ENCODE data around the gene SLC15A1. TPM values are rescaled to one million over a fixed set of nuclear protein-coding genes. Genes with fewer than 3 reads are reported as not detected.

Gene SLC15A1
- total RNA-seq, 1 experiment from 2014 or later: not detected

DNA sequence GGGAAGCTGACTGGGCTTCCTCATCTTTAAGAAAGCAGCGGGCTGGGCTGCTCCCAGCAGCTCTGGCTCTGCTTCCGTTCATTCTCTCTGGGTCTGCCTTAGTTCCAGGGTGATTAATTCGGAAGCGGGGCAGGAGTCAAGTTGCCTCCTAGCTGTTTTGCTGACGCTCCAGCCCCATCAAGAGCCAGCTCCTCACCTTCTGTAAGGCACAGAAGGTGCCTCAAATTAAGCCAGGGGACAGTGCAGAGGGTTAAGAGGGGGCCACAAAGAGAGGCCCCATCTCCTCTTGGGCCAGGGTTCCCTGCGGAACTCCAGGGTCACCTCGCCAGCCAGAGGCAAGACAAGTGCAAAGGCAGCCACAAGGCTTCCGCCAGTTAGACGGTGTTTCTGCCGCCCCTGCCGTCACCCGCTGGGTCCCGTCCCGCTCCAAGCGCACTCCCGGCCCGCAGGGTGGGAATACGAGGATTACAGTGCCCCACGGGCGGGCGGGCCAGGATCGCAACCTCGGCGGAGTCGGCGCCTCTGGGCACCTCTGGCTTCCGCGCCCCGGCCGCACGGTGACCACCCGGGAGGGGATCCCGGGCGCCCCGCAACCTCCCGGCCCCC, 508 bp downstream of the SLC15A1 start:
- DNase-seq (ENCODE audit: low spot score): no peak

- no peak for DNase-seq (ENCODE audit: low spot score)
Observed at GRCh38 chr13:98751367-98751782, 1.1 kb downstream of the SLC15A1 start.

DNA sequence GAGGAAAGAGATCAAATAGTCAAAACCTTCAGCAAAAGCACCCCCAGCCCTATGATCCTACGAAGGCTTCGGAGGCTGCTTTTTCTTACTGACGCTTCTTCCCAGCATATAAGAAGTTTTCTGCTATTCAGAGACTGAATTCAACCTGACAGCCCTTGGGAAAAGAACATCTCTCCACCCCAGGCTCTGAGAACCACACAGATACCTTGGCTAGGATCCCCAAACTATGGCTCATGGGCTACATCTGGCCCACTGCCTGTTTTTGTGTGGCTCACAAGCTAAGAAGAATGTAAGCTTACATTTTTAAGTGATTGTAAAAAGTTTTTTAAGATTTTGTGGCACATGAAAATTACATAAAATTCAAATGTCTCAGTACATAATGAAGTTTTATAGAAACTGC, 3.0 kb downstream of the SLC15A1 start:
- no peak for DNase-seq (ENCODE audit: low spot score)

GRCh38 chr13:98746968-98747367, 5.5 kb downstream of the SLC15A1 start:
- DNase-seq (ENCODE audit: low spot score): no peak

GRCh38 chr13:98743377-98743776, 9.1 kb downstream of the SLC15A1 start:
- DNase-seq (ENCODE audit: low spot score): no peak

DNA sequence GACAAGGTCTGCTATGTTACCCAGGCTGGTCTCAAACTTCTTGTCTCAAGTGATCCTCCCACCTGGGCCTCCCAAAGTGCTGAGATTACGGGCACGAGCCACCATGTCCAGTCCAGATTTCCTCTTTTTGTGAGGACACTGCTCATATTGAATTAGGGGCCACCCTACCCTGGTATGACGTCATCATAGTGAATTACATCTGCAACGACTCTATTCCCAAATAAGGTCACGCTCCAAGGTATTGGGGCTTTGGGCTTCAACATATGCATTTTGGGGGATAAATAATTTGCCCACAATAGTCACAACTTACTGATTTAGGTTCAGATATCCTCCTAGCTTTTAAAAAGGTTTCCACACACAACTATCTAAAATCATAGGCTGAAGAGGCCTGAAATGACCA, 9.5 kb downstream of the SLC15A1 start:
- no peak for DNase-seq (ENCODE audit: low spot score)

GRCh38 chr13:98741741-98742435, 10.6 kb downstream of the SLC15A1 start:
- DNase-seq (ENCODE audit: low spot score): no peak

DNA sequence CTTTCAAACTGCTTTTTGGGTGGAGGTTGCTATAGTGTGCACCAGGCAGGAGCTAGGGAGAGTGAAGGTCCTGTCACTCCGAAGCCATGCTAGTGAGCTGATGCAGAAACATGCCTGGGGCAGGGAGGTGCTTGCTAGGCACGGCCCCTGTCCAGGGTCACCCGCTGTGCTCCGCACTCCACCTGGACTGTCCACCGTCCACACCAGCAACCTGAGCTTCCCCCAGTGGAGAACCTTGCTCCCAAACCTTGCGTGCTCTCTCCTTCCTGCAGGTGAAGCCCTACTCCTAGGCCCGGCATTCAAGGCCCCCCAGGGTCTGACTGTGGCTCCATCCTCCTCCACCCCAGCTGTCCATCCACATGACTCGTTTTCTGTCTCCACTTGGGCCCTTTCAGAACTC, 12.3 kb downstream of the SLC15A1 start:
- no peak for DNase-seq (ENCODE audit: low spot score)

DNA sequence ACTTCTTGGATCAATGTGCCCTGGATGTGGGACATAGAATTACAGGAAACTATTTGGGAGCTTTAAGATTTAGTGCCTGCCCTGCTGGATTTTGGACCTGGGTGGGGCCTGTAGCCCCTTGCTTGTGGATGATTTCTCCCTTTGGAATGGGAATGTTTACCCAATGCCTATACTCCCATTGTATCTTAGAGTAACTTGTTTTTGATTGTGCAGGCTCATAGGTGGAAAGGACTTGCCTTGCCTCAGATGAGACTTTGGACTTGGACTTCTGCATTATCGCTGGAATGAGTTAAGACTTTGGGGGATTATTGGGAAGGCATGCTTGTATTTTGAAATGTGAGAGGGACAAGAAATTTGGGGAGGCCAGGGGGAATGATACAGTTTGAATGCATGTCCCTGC, 13.5 kb downstream of the SLC15A1 start:
- no peak for DNase-seq (ENCODE audit: low spot score)

GRCh38 chr13:98738213-98738612, 14.3 kb downstream of the SLC15A1 start:
- DNase-seq (ENCODE audit: low spot score): no peak

DNA sequence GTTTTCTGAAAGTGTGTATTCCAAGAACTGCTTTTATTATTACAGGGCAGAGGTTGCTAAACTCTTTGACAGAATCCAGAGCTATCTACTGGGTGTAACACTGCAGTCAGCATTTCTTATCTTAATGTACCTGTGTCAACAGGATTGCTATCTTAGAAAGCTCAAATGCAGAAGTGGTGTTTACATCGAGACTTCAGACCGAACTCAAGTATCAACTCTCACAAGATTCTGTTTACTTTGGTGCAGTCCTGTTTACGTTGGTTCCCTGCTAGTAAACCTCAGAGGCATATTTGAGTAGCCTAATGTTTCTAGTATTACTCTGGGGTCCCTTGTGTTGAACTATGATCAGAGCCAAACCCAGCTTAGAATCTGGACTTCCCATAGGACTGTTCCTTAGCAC, 20.5 kb downstream of the SLC15A1 start:
- DNase-seq (ENCODE audit: low spot score): no peak

DNA sequence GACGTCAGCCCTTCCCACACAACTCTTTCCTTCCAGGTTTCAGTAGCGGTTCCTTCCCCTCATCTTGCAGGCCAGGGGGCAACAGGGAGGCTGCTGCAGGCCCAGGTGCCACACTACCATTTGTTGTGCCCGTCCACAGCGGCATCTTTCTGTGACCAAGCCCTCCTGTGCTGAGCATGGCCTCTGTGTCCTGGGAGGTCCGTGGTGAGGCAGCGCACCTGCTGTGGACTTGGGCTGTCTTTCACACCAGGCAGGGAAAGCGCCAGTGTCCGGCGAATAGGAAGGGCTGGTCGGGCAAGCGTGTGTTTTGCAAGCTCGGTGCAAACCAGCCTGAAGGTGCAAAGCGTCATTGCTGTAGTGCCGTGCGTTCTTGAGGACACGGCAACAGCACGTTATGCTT, 21.4 kb downstream of the SLC15A1 start:
- no peak for DNase-seq (ENCODE audit: low spot score)

DNA sequence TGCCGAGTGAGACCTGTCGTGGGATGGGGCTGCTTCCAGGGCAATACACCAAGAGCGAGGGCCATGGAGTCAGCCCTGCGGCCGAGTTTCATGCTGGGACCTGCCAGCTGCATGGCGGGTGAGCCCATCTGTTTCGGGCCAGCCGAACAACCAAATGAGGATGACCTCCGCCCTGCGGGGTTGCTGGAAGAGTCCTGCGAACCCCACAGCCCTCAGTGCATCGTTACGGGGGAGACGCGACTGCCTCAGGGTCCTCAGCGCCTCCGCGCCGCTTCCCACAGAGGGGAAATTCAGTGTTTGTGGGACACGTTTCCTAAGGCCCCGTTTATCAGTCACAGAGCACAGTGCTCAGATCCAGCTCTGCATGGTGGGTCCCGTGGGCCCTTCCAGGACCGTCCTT, 22.0 kb downstream of the SLC15A1 start:
- no peak for DNase-seq (ENCODE audit: low spot score)

DNA sequence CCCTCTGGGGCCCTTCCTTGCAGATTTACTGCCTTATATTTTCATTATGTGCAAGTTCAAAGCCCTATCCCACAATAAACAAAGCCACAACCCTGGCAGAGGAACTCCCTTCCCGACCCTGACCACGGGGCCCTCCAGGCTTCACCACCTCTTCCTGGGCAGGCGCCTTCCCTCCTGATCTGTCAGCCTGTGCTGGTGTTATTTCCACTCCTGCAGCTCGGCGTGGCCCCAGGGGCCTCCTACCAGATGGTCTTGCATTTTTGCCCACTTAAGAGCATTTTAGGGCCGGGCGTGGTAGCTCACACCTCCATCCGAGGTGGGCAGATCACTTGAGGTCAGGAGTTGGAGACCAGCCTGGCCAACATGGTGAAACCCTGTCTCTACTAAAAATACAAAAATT, 22.8 kb downstream of the SLC15A1 start:
- DNase-seq (ENCODE audit: low spot score): no peak

DNA sequence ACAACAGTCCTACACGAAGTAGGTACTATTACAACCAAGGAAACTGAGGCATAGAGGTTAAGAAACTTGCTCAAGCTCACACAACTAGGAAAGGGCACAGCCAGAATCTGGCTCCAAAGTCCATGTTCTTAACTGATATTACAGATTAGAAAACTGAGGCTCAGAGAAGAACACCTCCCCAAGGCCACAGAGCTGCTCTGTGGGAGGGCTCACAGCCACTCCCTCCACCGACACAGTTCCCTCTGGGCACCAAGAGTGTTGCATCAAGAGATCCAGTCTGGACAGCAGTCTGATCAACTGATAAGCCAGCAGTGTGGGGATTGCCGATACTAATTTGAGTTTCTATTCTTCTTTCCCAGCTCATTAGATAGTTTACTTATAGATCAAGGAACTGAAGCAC, 29.5 kb downstream of the SLC15A1 start:
- no peak for DNase-seq (ENCODE audit: low spot score)

- no peak for DNase-seq (ENCODE audit: low spot score)
Observed at GRCh38 chr13:98721825-98722510, 30.5 kb downstream of the SLC15A1 start.

- no peak for DNase-seq (ENCODE audit: low spot score)
Observed at GRCh38 chr13:98719527-98720250, 32.8 kb downstream of the SLC15A1 start.

GRCh38 chr13:98717891-98718290, 34.6 kb downstream of the SLC15A1 start:
- no peak for DNase-seq (ENCODE audit: low spot score)

- no peak for DNase-seq (ENCODE audit: low spot score)
Observed at GRCh38 chr13:98717256-98717655, 35.2 kb downstream of the SLC15A1 start.

DNA sequence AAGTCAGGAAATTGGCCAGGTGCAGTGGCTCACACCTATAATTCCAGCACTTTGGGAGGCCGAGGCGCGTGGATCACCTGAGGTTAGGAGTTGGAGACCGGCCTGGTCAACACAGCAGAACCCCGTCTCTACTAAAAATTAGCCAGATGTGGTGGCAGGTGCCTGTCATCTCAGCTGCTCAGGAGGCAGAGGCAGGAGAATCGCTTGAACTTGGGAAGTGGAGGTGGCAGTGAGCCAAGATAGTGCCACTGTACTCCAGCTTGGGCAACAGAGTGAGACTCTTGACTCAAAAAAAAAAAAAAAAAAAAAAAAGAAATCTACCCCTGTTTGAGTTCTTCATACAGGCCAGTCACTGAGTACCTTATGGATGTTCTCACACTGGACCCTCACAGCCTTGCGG, 42.0 kb downstream of the SLC15A1 start:
- DNase-seq (ENCODE audit: low spot score): no peak

DNA sequence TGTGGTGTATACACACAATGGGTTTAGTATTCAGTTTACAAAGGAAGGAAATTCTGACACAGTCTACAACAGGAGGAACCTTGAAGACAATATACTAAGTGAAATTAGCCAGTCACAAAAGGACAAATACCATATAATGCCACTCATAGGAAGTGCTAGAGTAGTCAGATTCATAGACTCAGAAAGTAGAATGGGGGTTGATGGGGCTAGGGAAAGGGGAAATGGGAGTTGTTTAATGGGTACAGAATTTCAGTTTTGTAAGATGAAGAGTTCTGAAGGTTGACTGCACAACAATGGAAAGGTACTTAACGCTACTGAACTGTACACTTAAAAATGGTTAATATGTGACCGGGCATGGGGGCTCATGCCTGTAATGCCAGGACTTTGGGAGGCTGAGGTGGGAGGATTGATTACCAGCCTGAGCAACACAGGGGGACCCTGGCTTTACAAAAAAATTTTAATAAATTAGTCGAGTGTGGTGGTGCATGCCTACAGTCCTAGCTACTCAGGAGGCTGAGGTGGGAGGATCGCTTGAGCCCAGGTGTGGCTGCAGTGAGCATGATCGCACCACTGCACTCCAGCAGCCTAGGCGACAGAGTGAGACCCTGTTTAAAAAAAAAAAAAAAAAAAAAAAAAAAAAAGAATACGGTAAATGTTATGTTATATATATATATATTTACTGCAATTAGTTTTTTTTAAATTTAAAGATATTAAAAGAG, 45.0 kb downstream of the SLC15A1 start:
- no peak for DNase-seq (ENCODE audit: low spot score)
